GM12878 (cell line): Measurements from ENCODE around the gene TPM4. TPM values are rescaled to one million over a fixed set of nuclear protein-coding genes. Genes with fewer than 3 reads are reported as not detected.

Experiments
- ATAC-seq: fragments of 200-7000 bp; cut with Tn5 transposase; 3 replicates; pipeline ENCODE4 v1.9.1; 2020; ENCODE audit warnings: mild to moderate bottlenecking, moderate library complexity
- BruUV-seq: library from RNA; stranded (reverse); fragments of 400-500 nt; replicated peaks from 2 replicates; lab custom pipeline; 2021; lab: Mats Ljungman, UMichigan
- CTCF ChIA-PET: fragments of 300-600 bp; sonication (Branson Sonifier 250); formaldehyde crosslinking; extraction: SDS; loops from one replicate; lab custom pipeline; 2021; ENCODE audit warnings: inconsistent platforms; lab: Yijun Ruan, JAX
- POLR2A ChIA-PET: fragments of 350-600 bp; formaldehyde crosslinking; extraction: SDS; loops from one replicate; lab custom pipeline; 2021; ENCODE audit warnings: inconsistent platforms; lab: Charles Lee
- RAD21 ChIA-PET: fragments of 300-600 bp; sonication (Branson Sonifier 250); formaldehyde crosslinking; loops from one replicate; lab custom pipeline; 2023; ENCODE audit warnings: antibody characterized with exemption; ENCODE audit not compliant: unreplicated experiment; lab: Charles Lee
- SMC1A ChIA-PET: fragments of 300-600 bp; sonication (Branson Sonifier 250); formaldehyde crosslinking; loops from one replicate; lab custom pipeline; 2023; ENCODE audit not compliant: unreplicated experiment, uncharacterized antibody; lab: Charles Lee
- DNase-seq: peaks from one replicate; pipeline ENCODE4 v3.0.0-alpha.2; 2011; ENCODE audit warnings: low read depth, low spot score
- FAIRE-seq: peaks from 3 replicates; lab custom pipeline; 2011; peaks lifted over from hg19 to GRCh38; lab: Jason Lieb, UNC
- H2AFZ ChIP-seq: 2 replicates; pipeline ENCODE4 v1.6.0; 2011; ENCODE audit warnings: low read depth, low read length, control low read depth; ENCODE audit not compliant: control insufficient read depth
- H3K27ac ChIP-seq: 2 replicates; pipeline ENCODE4 v1.5.1; 2011; ENCODE audit warnings: control low read depth; ENCODE audit not compliant: control insufficient read depth, insufficient read depth
- H3K27me3 ChIP-seq, 2 experiments: replicated peaks in 1 of 2; 2 replicates each; pipeline versions ENCODE4 v1.6.0 to v1.6.1; 2011; ENCODE audit warnings: low read length in 1 of 2; ENCODE audit not compliant: control insufficient read depth in 2 of 2, insufficient read depth in 2 of 2
- H3K36me3 ChIP-seq, 2 experiments: 2 replicates each; pipeline ENCODE4 v1.5.1; 2011; ENCODE audit warnings: low read length in 1 of 2; ENCODE audit not compliant: control insufficient read depth in 2 of 2, insufficient read depth in 2 of 2
- H3K4me1 ChIP-seq: 2 replicates; pipeline ENCODE4 v1.6.1; 2011; ENCODE audit warnings: mild to moderate bottlenecking, low read length, moderate library complexity, mixed read lengths; ENCODE audit not compliant: control insufficient read depth, insufficient read depth
- H3K4me2 ChIP-seq: 2 replicates; pipeline ENCODE4 v1.6.0; 2011; ENCODE audit warnings: control low read depth; ENCODE audit not compliant: control insufficient read depth, insufficient read depth
- H3K4me3 ChIP-seq: fragments of 200-600 bp; sonication (generic); 2 replicates; pipeline ENCODE4 v1.5.1; 2016
- H3K79me2 ChIP-seq: 2 replicates; pipeline ENCODE4 v1.6.0; 2011; ENCODE audit warnings: low read length; ENCODE audit not compliant: control insufficient read depth, insufficient read depth
- H3K9ac ChIP-seq: 2 replicates; pipeline ENCODE4 v1.8.0; 2011; ENCODE audit warnings: low read length, control low read depth, mixed read lengths; ENCODE audit not compliant: control insufficient read depth, insufficient read depth
- H3K9me3 ChIP-seq: replicated peaks from 3 replicates; pipeline ENCODE4 v1.5.1; 2011; ENCODE audit warnings: mild to moderate bottlenecking, low read length; ENCODE audit not compliant: control insufficient read depth, insufficient read depth
- H4K20me1 ChIP-seq: 2 replicates; pipeline ENCODE4 v1.6.0; 2011; ENCODE audit not compliant: control insufficient read depth, insufficient read depth
- BMI1 ChIP-seq: fragments of 450-650 bp; IDR thresholded peaks from 2 replicates; pipeline ENCODE4 v1.6.1; 2016; ENCODE audit warnings: mild to moderate bottlenecking, moderate library complexity, borderline replicate concordance
- DPF2 ChIP-seq: fragments of 450-650 bp; IDR thresholded peaks from 2 replicates; pipeline ENCODE4 v1.6.1; 2017; ENCODE audit warnings: mild to moderate bottlenecking
- EED ChIP-seq: sonication (generic); IDR thresholded peaks from 2 replicates; pipeline ENCODE4 v1.6.1; 2016; ENCODE audit warnings: antibody characterized with exemption, low read depth
- FOXM1 ChIP-seq: IDR thresholded peaks from 2 replicates; pipeline ENCODE4 v1.6.1; 2012; ENCODE audit warnings: low read depth, mild to moderate bottlenecking, inconsistent platforms, low read length, moderate library complexity
- GABPA ChIP-seq: IDR thresholded peaks from 2 replicates; pipeline ENCODE4 v1.6.1; 2014; ENCODE audit warnings: antibody characterized with exemption, low read depth, mild to moderate bottlenecking, inconsistent platforms
- HDAC6 ChIP-seq: fragments of 200-600 bp; sonication (generic); IDR thresholded peaks from one replicate; pipeline ENCODE4 v1.8.0; 2017; ENCODE audit warnings: antibody characterized with exemption; ENCODE audit not compliant: unreplicated experiment
- MEF2B ChIP-seq: fragments of 450-650 bp; IDR thresholded peaks from 2 replicates; pipeline ENCODE4 v1.6.1; 2018; ENCODE audit warnings: mild to moderate bottlenecking, moderate library complexity; ENCODE audit not compliant: partially characterized antibody, poor library complexity, severe bottlenecking
- NR2C1 ChIP-seq: fragments of 450-650 bp; IDR thresholded peaks from 2 replicates; pipeline ENCODE4 v1.6.1; 2017; ENCODE audit warnings: antibody characterized with exemption, mild to moderate bottlenecking, moderate library complexity
- POU2F2 ChIP-seq: IDR thresholded peaks from 3 replicates; pipeline ENCODE4 v1.6.1; 2011; ENCODE audit warnings: low read depth, mild to moderate bottlenecking, low read length, borderline replicate concordance
- YY1 ChIP-seq: IDR thresholded peaks from 2 replicates; pipeline ENCODE4 v1.6.1; 2011; ENCODE audit warnings: low read depth, mild to moderate bottlenecking, low read length
- ZZZ3 ChIP-seq: IDR thresholded peaks from 2 replicates; pipeline ENCODE4 v1.6.1; 2011; ENCODE audit warnings: low read depth; ENCODE audit not compliant: control insufficient read depth, insufficient read length
- WGBS: methylation state at CpG from one replicate; pipeline ENCODE4 v1.1.6; 2016; ENCODE audit warnings: low lambda C conversion rate; ENCODE audit not compliant: insufficient replicate concordance, insufficient coverage; ENCODE audit errors: missing lambda C conversion rate; 5-methylcytosine and 5-hydroxymethylcytosine counted together
- in situ Hi-C: fragments of 300-500 bp; cut with MboI; formaldehyde crosslinking; loops from 9 replicates; pipeline ENCODE4 v1.14.3; 2018; ENCODE audit warnings: mixed read lengths
- intact Hi-C: fragments of 100-400 bp; cut with micrococcal nuclease; formaldehyde crosslinking; loops from one replicate; pipeline ENCODE4 v1.14.2; 2022; ENCODE audit not compliant: unreplicated experiment
- polyA plus RNA-seq, 11 experiments: library from polyadenylated mRNA; depleted of rRNA in 4 of 11; unstranded in 6 of 11; stranded (reverse) in 5 of 11; fragments of >200 nt; fragmentation: Nextera tagmentation in 4 of 11; fragmentation: Illumina TruSeq in 1 of 11; extraction: Ambion mirVana in 4 of 11; extraction: Trizol in 1 of 11; gene quantifications; 1 replicate in 1 of 11; 2 replicates in 10 of 11; pipeline versions ENCODE4 v1.2.1 to v1.2.3, GENCODE V29; 2011 to 2016; ENCODE audit warnings: inconsistent platforms in 2 of 11, missing spikeins in 2 of 11, low read depth in 1 of 11
- total RNA-seq, 4 experiments: library from RNA; depleted of rRNA in 3 of 4; stranded (reverse); fragments of >200 nt in 3 of 4; fragmentation: Illumina TruSeq in 1 of 4; extraction: Trizol in 1 of 4; gene quantifications; 2 replicates each; pipeline versions ENCODE4 v1.2.1 to v1.2.3, GENCODE V29; 2013 to 2021
- TF ChIP-seq, protein P1 (sequence below): fragments of 150-350 bp; IDR thresholded peaks from 2 replicates; pipeline ENCODE4 v1.6.1; 2014; ENCODE audit warnings: mild to moderate bottlenecking, low read depth, low read length
- TF ChIP-seq, protein P2 (sequence below): fragments of 450-650 bp; formaldehyde crosslinking; IDR thresholded peaks from 2 replicates; pipeline ENCODE4 v1.4.0; 2022; ENCODE audit warnings: mild to moderate bottlenecking, moderate library complexity

Gene TPM4
- total and polyA plus RNA-seq, 10 of the 15 experiments (the other 5 are each of a cell fraction or from before 2014, with no cell fraction given) = 183 to 620 (median 407) TPM

DNA sequence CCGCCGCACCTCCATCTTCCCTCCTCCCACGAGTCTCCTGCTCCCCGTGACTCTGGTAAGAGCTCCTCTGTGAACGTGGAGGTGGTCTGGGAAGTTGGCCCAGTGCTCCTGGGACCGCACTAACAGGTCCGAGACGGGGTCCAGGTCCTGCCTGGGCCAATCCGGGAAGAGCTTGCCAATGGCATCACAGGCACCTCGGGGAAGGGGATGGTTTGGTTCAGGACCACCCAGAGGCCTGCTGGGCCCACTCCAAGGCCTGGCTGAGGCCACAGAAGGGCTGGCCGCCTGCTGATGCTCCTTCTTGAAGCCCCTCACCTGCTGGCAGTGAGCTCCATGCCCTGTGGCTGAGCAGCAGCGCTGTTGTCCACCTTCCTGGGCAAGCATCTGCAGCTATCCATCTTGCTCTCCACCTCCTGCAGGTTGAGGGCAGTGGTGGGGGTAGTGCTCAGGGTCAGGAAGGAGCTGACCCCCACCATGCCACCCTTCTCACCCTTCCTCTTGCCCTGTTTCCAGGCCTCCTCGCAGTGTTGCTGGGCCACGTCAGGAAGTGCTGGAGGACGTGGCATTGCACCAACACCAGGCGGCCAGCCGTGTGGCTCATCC is 41.2 kb upstream of the TPM4 start (continued):
- TF ChIP-seq, protein P1, sequence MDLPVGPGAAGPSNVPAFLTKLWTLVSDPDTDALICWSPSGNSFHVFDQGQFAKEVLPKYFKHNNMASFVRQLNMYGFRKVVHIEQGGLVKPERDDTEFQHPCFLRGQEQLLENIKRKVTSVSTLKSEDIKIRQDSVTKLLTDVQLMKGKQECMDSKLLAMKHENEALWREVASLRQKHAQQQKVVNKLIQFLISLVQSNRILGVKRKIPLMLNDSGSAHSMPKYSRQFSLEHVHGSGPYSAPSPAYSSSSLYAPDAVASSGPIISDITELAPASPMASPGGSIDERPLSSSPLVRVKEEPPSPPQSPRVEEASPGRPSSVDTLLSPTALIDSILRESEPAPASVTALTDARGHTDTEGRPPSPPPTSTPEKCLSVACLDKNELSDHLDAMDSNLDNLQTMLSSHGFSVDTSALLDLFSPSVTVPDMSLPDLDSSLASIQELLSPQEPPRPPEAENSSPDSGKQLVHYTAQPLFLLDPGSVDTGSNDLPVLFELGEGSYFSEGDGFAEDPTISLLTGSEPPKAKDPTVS = no peak

DNA sequence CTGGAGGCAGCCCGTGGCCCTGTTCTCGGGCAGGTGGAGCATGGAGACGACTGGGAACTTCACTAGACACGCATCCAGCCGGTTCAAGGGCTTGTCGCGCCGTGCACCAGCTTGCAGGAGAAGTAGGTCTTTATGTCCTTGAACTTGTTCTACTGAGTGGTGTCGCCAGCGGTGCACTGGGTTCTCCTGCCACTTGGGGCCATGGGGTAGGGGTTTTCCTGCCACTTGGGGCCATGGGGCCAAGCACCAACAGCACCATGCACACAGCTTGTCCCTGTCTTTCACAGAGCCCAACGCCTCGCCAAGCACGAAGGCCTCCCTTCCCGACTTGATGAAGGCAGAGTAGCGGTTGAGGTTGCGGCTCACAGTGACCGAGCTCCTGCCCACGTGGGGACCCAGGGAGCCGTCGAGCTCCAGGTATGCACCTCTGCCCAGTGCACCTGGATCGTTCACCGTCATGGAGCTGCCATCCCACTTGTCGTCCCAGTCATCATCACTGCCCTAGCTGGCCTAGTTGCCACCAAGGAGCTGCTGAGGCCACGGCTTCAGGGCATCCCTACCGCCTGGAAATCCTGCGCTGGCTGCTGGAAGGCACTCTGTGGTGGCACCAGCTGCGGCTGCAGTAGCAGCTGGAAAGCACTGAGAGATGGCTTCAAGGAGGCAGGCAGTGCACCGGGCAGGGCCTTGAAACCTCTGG is 40.5 kb upstream of the TPM4 start:
- intact Hi-C loops (no loop called here), in situ Hi-C loops (no loop called here)
- ATAC-seq (no peak), FAIRE-seq (no peak), DNase-seq (no peak)
- ChIA-PET POLR2A (no interaction called here), SMC1A (interaction anchor here (1.4 kb wide), 1 partner anchor 43 kb away, joined by 3 read pairs; no protein-coding TSS in a partner anchor), CTCF (interaction anchor here (1.0 kb wide), 1 partner anchor 164 kb away, joined by 3 read pairs; no protein-coding TSS in a partner anchor), RAD21 (no interaction called here)
- Histone ChIP-seq H3K27me3 (no peaks in the 10 kb centered on the region), H3K4me3 (no peak overlapping the region), H3K27ac (no peak overlapping the region), H3K9me3 (no peaks in the 10 kb centered on the region), H3K4me2 (no peak overlapping the region), H4K20me1 (no peaks in the 10 kb centered on the region), H3K9ac (no peak overlapping the region), H3K36me3 (no peaks in the 10 kb centered on the region), H3K79me2 (no peaks in the 10 kb centered on the region), H2AFZ (no peak overlapping the region), H3K4me1 (no peaks in the 10 kb centered on the region)
- 55% methylated on average over 28 of the region's 28 CpGs for WGBS
- no TSS peak for BruUV-seq
- TF ChIP-seq MEF2B = no peak
- no peak for TF ChIP-seq YY1
- no peak for TF ChIP-seq GABPA
- no peak for TF ChIP-seq EED
- TF ChIP-seq BMI1 = no peak
- no peak for TF ChIP-seq ZZZ3
- no peak for TF ChIP-seq HDAC6
- no peak for TF ChIP-seq NR2C1
- TF ChIP-seq, protein P2, sequence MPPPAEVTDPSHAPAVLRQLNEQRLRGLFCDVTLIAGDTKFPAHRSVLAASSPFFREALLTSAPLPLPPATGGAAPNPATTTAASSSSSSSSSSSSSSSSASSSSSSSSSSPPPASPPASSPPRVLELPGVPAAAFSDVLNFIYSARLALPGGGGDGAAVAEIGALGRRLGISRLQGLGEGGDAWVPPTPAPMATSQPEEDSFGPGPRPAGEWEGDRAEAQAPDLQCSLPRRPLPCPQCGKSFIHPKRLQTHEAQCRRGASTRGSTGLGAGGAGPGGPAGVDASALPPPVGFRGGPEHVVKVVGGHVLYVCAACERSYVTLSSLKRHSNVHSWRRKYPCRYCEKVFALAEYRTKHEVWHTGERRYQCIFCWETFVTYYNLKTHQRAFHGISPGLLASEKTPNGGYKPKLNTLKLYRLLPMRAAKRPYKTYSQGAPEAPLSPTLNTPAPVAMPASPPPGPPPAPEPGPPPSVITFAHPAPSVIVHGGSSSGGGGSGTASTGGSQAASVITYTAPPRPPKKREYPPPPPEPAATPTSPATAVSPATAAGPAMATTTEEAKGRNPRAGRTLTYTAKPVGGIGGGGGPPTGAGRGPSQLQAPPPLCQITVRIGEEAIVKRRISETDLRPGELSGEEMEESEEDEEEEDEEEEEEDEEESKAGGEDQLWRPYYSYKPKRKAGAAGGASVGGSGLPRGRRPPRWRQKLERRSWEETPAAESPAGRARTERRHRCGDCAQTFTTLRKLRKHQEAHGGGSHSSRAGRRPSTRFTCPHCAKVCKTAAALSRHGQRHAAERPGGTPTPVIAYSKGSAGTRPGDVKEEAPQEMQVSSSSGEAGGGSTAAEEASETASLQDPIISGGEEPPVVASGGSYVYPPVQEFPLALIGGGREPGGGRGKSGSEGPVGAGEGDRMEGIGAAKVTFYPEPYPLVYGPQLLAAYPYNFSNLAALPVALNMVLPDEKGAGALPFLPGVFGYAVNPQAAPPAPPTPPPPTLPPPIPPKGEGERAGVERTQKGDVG (CRISPR knock-in tag) = no peak
- TF ChIP-seq DPF2 = no peak
- TF ChIP-seq FOXM1 = no peak
- TF ChIP-seq POU2F2 = no peak
